Mucosa of descending colon (tissue), 3 donors: ENCODE measurements around the gene LAMA3. TPM values are rescaled to one million over a fixed set of nuclear protein-coding genes. Genes with fewer than 3 reads are reported as not detected.
A peak's percentile ranks its signal among the peaks of the same experiment; 100 is the strongest.

Experiments
- ATAC-seq: fragments of 200-7000 bp; cut with Tn5 transposase; one replicate; pipeline ENCODE4 v1.9.1; 2020; ENCODE audit warnings: mild to moderate bottlenecking, moderate library complexity
- DNase-seq, 3 donors: peaks; one replicate each; pipeline ENCODE4 v3.0.0-alpha.2; 2020
- H3K36me3 ChIP-seq: fragments of 200-600 bp; one replicate; pipeline ENCODE4 v1.8.0; 2021; ENCODE audit warnings: low read depth, mild to moderate bottlenecking
- H3K4me1 ChIP-seq: fragments of 200-600 bp; one replicate; pipeline ENCODE4 v1.8.0; 2021; ENCODE audit warnings: low read depth, mild to moderate bottlenecking
- H3K4me3 ChIP-seq: fragments of 200-600 bp; one replicate; pipeline ENCODE4 v1.8.0; 2021; ENCODE audit warnings: mild to moderate bottlenecking
- H3K9me3 ChIP-seq: fragments of 200-600 bp; one replicate; pipeline ENCODE4 v1.8.0; 2021; ENCODE audit warnings: mild to moderate bottlenecking
- intact Hi-C, 2 donors: fragments of 100-400 bp; cut with DNase I in 1 of 2; cut with micrococcal nuclease in 1 of 2; formaldehyde crosslinking; loops; one replicate each; pipeline versions ENCODE4 v1.11.0 to v1.11.1; 2022; cut with DNase I, micrococcal nuclease
- total RNA-seq, 3 donors: library from RNA; stranded (reverse); fragmentation: NEBNext Ultra II Directional in 2 of 3; extraction: Animal tissue kit (Norgen Biotek cat#: 25700) in 2 of 3; gene quantifications; one replicate each; pipeline versions ENCODE4 v1.2.1 to v1.2.4, GENCODE V29; 2021 to 2023
- TF ChIP-seq, protein P1 (sequence below): fragments of 200-600 bp; IDR thresholded peaks from one replicate; pipeline ENCODE4 v1.8.0; 2022; ENCODE audit warnings: antibody characterized with exemption, mild to moderate bottlenecking
- donor health status: DM: no; HTN: no; CAD: no; lungs with moderate emphysema.
- donor health status: DM: no; HTN: no; CAD: no.
- donor health status: DM: no; HTN: yes; CAD: no.

The LAMA3 gene
- total RNA-seq, 3 donors from 2014 or later, result 29.0 to 62.0 (median 49.0) TPM

DNA sequence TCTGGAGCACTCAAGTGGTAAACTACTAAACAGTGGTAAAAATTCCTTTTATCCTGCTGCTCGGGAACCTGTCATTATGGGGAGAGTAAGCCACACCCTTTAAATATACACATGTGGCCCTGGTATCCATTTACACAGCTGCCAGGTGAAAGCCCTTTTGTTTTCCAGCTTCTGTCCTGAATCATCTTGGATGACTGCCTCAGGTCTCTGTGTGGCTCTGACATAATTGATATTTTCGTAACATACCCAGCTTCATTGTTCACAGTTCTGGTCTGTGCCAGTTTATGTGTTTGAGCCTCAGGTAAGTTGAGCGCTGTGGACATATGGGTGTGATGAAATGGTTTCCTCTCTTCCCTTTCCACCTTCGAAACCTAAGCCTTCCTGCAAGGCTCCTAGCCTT lies 309.6 kb downstream of the LAMA3 start:
- H3K9me3 ChIP-seq, result no peaks in the 10 kb centered on the region
- TF ChIP-seq, protein P1, sequence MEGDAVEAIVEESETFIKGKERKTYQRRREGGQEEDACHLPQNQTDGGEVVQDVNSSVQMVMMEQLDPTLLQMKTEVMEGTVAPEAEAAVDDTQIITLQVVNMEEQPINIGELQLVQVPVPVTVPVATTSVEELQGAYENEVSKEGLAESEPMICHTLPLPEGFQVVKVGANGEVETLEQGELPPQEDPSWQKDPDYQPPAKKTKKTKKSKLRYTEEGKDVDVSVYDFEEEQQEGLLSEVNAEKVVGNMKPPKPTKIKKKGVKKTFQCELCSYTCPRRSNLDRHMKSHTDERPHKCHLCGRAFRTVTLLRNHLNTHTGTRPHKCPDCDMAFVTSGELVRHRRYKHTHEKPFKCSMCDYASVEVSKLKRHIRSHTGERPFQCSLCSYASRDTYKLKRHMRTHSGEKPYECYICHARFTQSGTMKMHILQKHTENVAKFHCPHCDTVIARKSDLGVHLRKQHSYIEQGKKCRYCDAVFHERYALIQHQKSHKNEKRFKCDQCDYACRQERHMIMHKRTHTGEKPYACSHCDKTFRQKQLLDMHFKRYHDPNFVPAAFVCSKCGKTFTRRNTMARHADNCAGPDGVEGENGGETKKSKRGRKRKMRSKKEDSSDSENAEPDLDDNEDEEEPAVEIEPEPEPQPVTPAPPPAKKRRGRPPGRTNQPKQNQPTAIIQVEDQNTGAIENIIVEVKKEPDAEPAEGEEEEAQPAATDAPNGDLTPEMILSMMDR, result no peak
- intact Hi-C loops, result no loop called here
- peak; percentile 87 for ATAC-seq
- peaks cover 15% of the 10 kb centered on the region for H3K4me1 ChIP-seq
- H3K4me3 ChIP-seq, result no peak overlapping the region
- no peaks in the 10 kb centered on the region for H3K36me3 ChIP-seq
- DNase-seq, result peak in 1 of 3 donors; percentile 60

DNA sequence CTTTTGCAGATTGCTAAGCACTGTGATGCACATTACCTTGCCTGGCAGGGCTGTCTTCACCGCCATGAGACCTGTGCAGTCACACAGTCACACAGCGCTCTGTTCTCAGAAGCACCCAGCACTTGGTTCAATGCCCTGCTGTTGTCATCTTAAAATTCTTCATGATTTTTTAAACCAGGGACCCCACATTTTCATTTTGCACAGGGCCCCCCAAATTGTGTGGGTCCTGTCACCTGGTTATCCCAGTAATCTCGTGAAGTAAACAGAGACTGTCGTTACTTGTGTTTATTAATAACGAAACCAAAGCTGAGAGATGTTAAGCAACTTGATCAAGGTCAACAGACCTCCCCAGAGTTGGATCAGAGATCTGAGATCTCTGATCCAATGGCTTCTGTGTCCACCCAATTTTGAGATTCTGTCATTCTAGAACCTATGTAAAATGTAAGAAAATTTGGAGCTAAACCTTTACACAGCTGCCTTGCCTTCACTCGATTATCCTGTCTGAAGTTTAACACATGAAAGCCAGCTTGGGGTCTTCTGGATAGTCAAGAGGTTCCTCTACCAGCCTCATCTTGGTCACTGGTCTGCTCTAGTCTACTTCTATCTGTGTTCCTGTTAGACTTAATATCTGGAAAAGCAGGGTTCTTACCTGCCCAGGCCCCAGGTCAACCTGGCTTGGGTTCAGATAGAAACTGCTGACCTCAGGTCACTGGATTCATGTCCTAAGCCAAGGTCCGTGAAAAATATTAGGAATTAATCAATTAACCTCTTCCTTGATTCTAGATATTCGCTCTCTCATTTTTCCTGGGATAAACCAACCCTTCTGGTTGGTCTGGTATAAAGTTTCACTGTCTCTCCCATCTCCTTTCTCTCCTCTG lies 311.6 kb downstream of the LAMA3 start:
- intact Hi-C loops, result no loop called here
- H3K36me3 ChIP-seq, result no peaks in the 10 kb centered on the region
- no peaks in the 10 kb centered on the region for H3K9me3 ChIP-seq
- no peak overlapping the region for H3K4me3 ChIP-seq
- DNase-seq (no peak), ATAC-seq (no peak)
- TF ChIP-seq, protein P1, result no peak
- peaks cover 19% of the 10 kb centered on the region for H3K4me1 ChIP-seq

DNA sequence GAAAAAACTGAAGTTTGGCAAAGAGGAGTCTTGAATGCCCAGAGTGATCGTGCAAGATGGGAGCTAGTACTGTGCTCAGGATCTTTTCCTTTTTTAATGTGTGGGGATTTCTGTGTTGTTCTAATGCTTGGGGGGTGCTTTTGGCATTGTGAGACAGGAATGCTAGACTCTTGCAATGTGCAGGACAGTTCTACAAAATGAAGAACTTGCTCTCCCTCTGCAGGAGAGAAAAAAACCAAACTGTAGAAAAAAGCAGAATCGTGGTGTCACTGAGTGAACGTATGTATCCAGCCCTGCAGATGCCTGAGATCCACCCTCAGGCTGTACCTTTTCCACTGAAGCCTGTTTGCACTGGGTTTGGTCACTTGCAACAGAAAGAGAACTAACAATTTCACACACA lies 313.2 kb downstream of the LAMA3 start:
- no peaks in the 10 kb centered on the region for H3K36me3 ChIP-seq
- DNase-seq, result no peak
- TF ChIP-seq, protein P1, result no peak
- H3K4me1 ChIP-seq, result peaks cover 19% of the 10 kb centered on the region
- no peak overlapping the region for H3K4me3 ChIP-seq
- intact Hi-C loops, result no loop called here
- ATAC-seq, result no peak
- H3K9me3 ChIP-seq, result no peaks in the 10 kb centered on the region

DNA sequence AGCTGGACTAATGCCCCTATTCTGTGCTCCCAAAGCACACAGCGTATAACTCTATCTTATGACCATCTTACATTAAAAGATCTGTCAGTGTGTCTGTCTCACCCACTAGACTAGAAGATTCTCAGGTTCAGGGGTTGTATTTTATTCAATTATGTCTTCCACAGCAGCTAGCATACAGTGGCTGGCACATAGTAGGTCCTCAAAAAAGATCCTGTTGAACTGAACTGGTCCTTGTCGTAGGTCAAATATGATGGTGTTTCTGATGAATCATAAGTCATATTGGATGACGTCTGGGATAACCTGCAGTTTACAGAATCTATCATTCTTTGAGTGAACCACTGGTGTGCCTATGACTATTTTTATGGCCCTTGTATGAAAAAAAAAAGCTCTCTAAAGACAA lies 314.0 kb downstream of the LAMA3 start:
- Histone ChIP-seq H3K4me1 (peaks cover 15% of the 10 kb centered on the region), H3K36me3 (no peaks in the 10 kb centered on the region), H3K9me3 (no peaks in the 10 kb centered on the region), H3K4me3 (no peak overlapping the region)
- ATAC-seq (no peak), DNase-seq (no peak)
- TF ChIP-seq, protein P1, result no peak
- intact Hi-C loops, result no loop called here

DNA sequence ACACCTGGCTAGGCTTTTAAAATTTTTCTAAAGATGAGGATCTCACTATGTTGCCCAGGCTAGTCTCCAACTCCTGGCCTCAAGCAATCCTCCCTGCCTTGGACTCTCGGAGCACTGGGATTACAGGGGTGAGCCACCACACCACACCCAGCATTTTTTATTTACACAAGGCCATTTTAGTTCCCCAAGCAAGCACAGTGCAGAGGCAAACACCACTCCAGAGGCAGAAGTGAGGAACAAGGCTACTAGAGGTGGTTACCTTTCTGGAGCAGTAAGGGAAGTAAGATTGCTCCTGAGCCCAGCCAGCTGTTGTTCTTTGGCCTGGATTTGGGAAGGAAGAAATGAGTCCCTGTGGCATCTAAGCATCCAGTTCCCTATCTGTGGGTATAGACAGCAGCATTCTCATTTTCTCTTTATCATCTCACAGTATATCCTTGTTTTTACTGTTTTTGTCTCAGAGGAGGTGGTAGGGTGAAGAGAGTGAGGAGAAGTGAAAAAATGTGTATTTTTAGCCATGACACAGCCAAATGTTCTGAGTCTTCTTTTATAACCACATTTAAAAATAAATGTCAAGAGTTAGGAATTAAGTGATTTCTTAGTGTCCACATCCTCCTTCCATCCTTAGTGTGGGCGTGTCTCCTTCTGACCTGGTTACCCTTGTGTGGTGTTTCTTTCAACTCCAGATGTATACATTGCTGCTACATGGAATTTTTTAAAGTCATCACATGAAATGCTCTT lies 314.8 kb downstream of the LAMA3 start:
- ATAC-seq, result peak; percentile 57
- TF ChIP-seq, protein P1, result no peak
- Histone ChIP-seq H3K36me3 (no peaks in the 10 kb centered on the region), H3K4me1 (peaks cover 9% of the 10 kb centered on the region), H3K4me3 (no peak overlapping the region), H3K9me3 (no peaks in the 10 kb centered on the region)
- no peak for DNase-seq
- intact Hi-C loops, result no loop called here

Other genes starting within 250 kb of the LAMA3 start
- 100 to 1,000 TPM in 2 of 3 donors, 10 to 100 TPM in 1; 96.3 to 176 (median 171) TPM for gene RIOK3, start 236.2 kb upstream of the LAMA3 start, total RNA-seq
- gene RMC1, start 185.9 kb upstream of the LAMA3 start, total RNA-seq, result 10 to 100 TPM; 30.4 to 33.5 (median 30.5) TPM
- 10 to 100 TPM; 35.5 to 51.0 (median 41.2) TPM for gene NPC1, start 102.9 kb upstream of the LAMA3 start, total RNA-seq
- 1 to 10 TPM; 1.5 to 3.3 (median 1.9) TPM for gene ANKRD29, start 26.5 kb upstream of the LAMA3 start, total RNA-seq